Caco-2 (cell line): Measurements from ENCODE around the gene CCDC136. TPM values are rescaled to one million over a fixed set of nuclear protein-coding genes. Genes with fewer than 3 reads are reported as not detected.

ENCODE experiments used
- BruUV-seq: library from RNA; stranded (reverse); fragments of 400-500 nt; replicated peaks from 2 replicates; lab custom pipeline; 2021; lab: Mats Ljungman, UMichigan
- CTCF ChIA-PET: fragments of 300-600 bp; sonication (Branson Sonifier 250); formaldehyde crosslinking; loops from one replicate; lab custom pipeline; 2022; ENCODE audit warnings: antibody characterized with exemption; lab: Charles Lee
- POLR2A ChIA-PET: fragments of 300-600 bp; sonication (Branson Sonifier 250); formaldehyde crosslinking; loops from one replicate; lab custom pipeline; 2022; ENCODE audit warnings: antibody characterized with exemption; lab: Charles Lee
- DNase-seq, 2 experiments: peaks; one replicate each; pipeline versions ENCODE4 v3.0.0 to v3.0.0-alpha.2; 2020 to 2022
- H3K27me3 ChIP-seq: replicated peaks from 2 replicates; pipeline ENCODE4 v1.6.0; 2011; ENCODE audit warnings: low read length; ENCODE audit not compliant: control insufficient read depth, insufficient read depth
- H3K36me3 ChIP-seq: 2 replicates; pipeline ENCODE4 v1.5.1; 2011; ENCODE audit warnings: low read length; ENCODE audit not compliant: control insufficient read depth, insufficient read depth
- H3K4me1 ChIP-seq: fragments of 250-450 bp; sonication (Bioruptor Pico); 2 replicates; pipeline ENCODE4 v1.5.1; 2020; ENCODE audit warnings: mild to moderate bottlenecking
- H3K4me3 ChIP-seq: 2 replicates; pipeline ENCODE4 v1.5.1; 2011; ENCODE audit warnings: low read depth, mild to moderate bottlenecking, control low read depth, low read length
- H3K9me3 ChIP-seq: fragments of 250-450 bp; sonication (Bioruptor Pico); 2 replicates; pipeline ENCODE4 v1.5.1; 2020; ENCODE audit warnings: mild to moderate bottlenecking, moderate library complexity
- H3K27ac Mint-ChIP-seq: one replicate; pipeline ENCODE4 v1.8.0; 2022; ENCODE audit warnings: mixed read lengths; ENCODE audit not compliant: unreplicated experiment
- H3K27me3 Mint-ChIP-seq: one replicate; pipeline ENCODE4 v1.8.0; 2022; ENCODE audit warnings: mixed read lengths; ENCODE audit not compliant: insufficient read depth, unreplicated experiment
- H3K36me3 Mint-ChIP-seq: one replicate; pipeline ENCODE4 v1.8.0; 2022; ENCODE audit warnings: mild to moderate bottlenecking, mixed read lengths; ENCODE audit not compliant: insufficient read depth, unreplicated experiment
- H3K4me1 Mint-ChIP-seq: one replicate; pipeline ENCODE4 v1.8.0; 2022; ENCODE audit warnings: low read depth, mixed read lengths; ENCODE audit not compliant: unreplicated experiment
- H3K4me3 Mint-ChIP-seq: one replicate; pipeline ENCODE4 v1.8.0; 2022; ENCODE audit warnings: mild to moderate bottlenecking, moderate library complexity, mixed read lengths; ENCODE audit not compliant: unreplicated experiment
- H3K9me3 Mint-ChIP-seq: one replicate; pipeline ENCODE4 v1.8.0; 2022; ENCODE audit warnings: mixed read lengths; ENCODE audit not compliant: unreplicated experiment
- intact Hi-C: fragments of 100-400 bp; cut with micrococcal nuclease; formaldehyde crosslinking; loops from one replicate; pipeline ENCODE4 v1.10.0; 2022; ENCODE audit not compliant: unreplicated experiment
- total RNA-seq: library from RNA; stranded (reverse); gene quantifications from 2 replicates; pipeline ENCODE4 v1.2.3, GENCODE V29; 2022
- TF ChIP-seq, protein P1 (sequence below), 2 experiments: fragments of 200-600 bp in 1 of 2; IDR thresholded peaks; 1 replicate in 1 of 2; 2 replicates in 1 of 2; pipeline versions ENCODE4 v1.5.1 to v1.8.0; 2011 to 2022; ENCODE audit warnings: antibody characterized with exemption in 1 of 2, control low read depth in 1 of 2, inconsistent platforms in 1 of 2, low read depth in 1 of 2, low read length in 1 of 2, mild to moderate bottlenecking in 1 of 2, moderate library complexity in 1 of 2; ENCODE audit not compliant: insufficient read depth in 1 of 2, severe bottlenecking in 1 of 2, unreplicated experiment in 1 of 2

Gene CCDC136
- total RNA-seq, 1 experiment from 2014 or later, result 10.2 TPM

GRCh38 chr7:128810473-128810872 is 18.7 kb downstream of the CCDC136 start:
- ChIA-PET POLR2A (no interaction called here), CTCF (no interaction called here)
- intact Hi-C loops, result no loop called here
- no peak for DNase-seq
- BruUV-seq, result no TSS peak
- H3K9me3 Mint-ChIP-seq, result no peaks in the 10 kb centered on the region
- no peak overlapping the region for H3K27ac Mint-ChIP-seq
- H3K27me3 Mint-ChIP-seq, result peaks cover 8% of the 10 kb centered on the region
- Histone ChIP-seq H3K9me3 (no peaks in the 10 kb centered on the region), H3K27me3 (no peaks in the 10 kb centered on the region), H3K4me3 (no peak overlapping the region), H3K4me1 (no peaks in the 10 kb centered on the region), H3K36me3 (no peaks in the 10 kb centered on the region)
- no peak overlapping the region for H3K4me3 Mint-ChIP-seq
- no peaks in the 10 kb centered on the region for H3K36me3 Mint-ChIP-seq
- H3K4me1 Mint-ChIP-seq, result peaks cover 3% of the 10 kb centered on the region
- TF ChIP-seq, protein P1, sequence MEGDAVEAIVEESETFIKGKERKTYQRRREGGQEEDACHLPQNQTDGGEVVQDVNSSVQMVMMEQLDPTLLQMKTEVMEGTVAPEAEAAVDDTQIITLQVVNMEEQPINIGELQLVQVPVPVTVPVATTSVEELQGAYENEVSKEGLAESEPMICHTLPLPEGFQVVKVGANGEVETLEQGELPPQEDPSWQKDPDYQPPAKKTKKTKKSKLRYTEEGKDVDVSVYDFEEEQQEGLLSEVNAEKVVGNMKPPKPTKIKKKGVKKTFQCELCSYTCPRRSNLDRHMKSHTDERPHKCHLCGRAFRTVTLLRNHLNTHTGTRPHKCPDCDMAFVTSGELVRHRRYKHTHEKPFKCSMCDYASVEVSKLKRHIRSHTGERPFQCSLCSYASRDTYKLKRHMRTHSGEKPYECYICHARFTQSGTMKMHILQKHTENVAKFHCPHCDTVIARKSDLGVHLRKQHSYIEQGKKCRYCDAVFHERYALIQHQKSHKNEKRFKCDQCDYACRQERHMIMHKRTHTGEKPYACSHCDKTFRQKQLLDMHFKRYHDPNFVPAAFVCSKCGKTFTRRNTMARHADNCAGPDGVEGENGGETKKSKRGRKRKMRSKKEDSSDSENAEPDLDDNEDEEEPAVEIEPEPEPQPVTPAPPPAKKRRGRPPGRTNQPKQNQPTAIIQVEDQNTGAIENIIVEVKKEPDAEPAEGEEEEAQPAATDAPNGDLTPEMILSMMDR (IDR thresholded peaks at IDR 0.05; ENCODE audit: insufficient read depth in 1 of 2, low read depth in 1 of 2, low read length in 1 of 2, severe bottlenecking in 1 of 2, unreplicated experiment in 1 of 2), result no peak

- Histone ChIP-seq H3K4me3 (no peak overlapping the region), H3K36me3 (no peaks in the 10 kb centered on the region), H3K9me3 (no peaks in the 10 kb centered on the region), H3K27me3 (no peaks in the 10 kb centered on the region), H3K4me1 (no peaks in the 10 kb centered on the region)
- BruUV-seq, result no TSS peak
- intact Hi-C loops, result no loop called here
- Mint-ChIP-seq H3K9me3 (no peaks in the 10 kb centered on the region), H3K4me3 (no peak overlapping the region), H3K4me1 (peaks cover 6% of the 10 kb centered on the region), H3K27me3 (peaks cover 11% of the 10 kb centered on the region), H3K27ac (no peak overlapping the region), H3K36me3 (no peaks in the 10 kb centered on the region)
- CTCF ChIA-PET, result no interaction called here
- TF ChIP-seq, protein P1 (IDR thresholded peaks at IDR 0.05; ENCODE audit: insufficient read depth in 1 of 2, low read depth in 1 of 2, low read length in 1 of 2, severe bottlenecking in 1 of 2, unreplicated experiment in 1 of 2), result no peak
- POLR2A ChIA-PET, result no interaction called here
- no peak for DNase-seq
Observed at GRCh38 chr7:128810997-128811396, 19.2 kb downstream of the CCDC136 start.

DNA sequence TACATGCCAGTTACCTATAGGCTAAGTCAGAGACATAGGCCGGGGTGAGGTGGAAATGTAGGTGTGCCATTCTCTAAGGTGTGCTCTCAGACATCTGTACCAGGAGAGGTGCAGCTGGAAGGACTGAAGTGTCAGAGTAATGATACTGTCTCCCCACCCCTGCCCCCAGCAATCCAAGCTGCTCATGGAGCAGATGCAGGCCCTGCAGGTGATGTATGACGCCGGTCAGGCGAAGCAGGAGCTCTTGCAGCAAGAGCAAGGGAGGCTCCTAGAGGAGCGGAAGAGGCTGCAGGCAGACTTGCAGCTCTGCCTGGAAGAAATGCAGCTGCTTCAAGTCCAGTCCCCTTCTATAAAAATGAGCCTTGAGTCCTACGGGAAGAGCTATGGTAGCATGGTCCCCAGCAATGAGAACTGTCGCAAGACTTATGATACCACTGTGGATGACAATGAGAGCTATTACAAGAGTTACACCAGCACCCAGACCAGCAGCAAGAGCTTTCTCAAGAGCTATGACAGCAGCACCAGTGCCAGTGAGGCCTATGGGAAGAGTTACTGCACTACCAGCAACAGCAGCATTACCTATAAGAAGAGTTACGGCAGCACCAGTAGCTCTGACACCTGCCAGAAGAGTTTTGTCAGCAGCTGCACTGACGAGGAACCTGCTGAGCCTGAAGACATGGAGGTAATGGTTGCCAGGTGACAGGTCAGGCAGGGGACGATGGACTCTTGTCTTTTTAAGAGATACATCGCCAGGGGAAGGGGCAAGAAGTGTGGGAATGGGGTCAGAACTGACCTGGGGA is 20.1 kb downstream of the CCDC136 start:
- Mint-ChIP-seq H3K4me1 (peaks cover 6% of the 10 kb centered on the region), H3K27ac (no peak overlapping the region), H3K4me3 (no peak overlapping the region), H3K27me3 (peaks cover 11% of the 10 kb centered on the region), H3K9me3 (no peaks in the 10 kb centered on the region), H3K36me3 (no peaks in the 10 kb centered on the region)
- intact Hi-C loops, result no loop called here
- BruUV-seq, result no TSS peak
- H3K4me1 ChIP-seq, result no peaks in the 10 kb centered on the region
- no peak overlapping the region for H3K4me3 ChIP-seq
- H3K9me3 ChIP-seq, result no peaks in the 10 kb centered on the region
- no peak for DNase-seq
- no peaks in the 10 kb centered on the region for H3K36me3 ChIP-seq
- CTCF ChIA-PET, result no interaction called here
- TF ChIP-seq, protein P1 (IDR thresholded peaks at IDR 0.05; ENCODE audit: insufficient read depth in 1 of 2, low read depth in 1 of 2, low read length in 1 of 2, severe bottlenecking in 1 of 2, unreplicated experiment in 1 of 2), result no peak
- POLR2A ChIA-PET, result no interaction called here
- H3K27me3 ChIP-seq, result no peaks in the 10 kb centered on the region
